Neutrophil (primary cell): ENCODE measurements around the gene HYAL4.

ENCODE experiments used
- H3K27ac ChIP-seq: fragments of 200-600 bp; sonication (generic); 2 replicates; pipeline ENCODE4 v1.5.1; 2016; ENCODE audit warnings: mild to moderate bottlenecking, moderate library complexity
- H3K27me3 ChIP-seq: fragments of 200-600 bp; sonication (generic); 2 replicates; pipeline ENCODE4 v1.6.0; 2016; ENCODE audit warnings: mild to moderate bottlenecking
- H3K36me3 ChIP-seq: fragments of 200-600 bp; sonication (generic); 2 replicates; pipeline ENCODE4 v1.5.1; 2017
- H3K4me1 ChIP-seq, 2 experiments: fragments of 200-600 bp in 1 of 2; sonication (generic) in 1 of 2; 1 replicate in 1 of 2; 2 replicates in 1 of 2; pipeline versions ENCODE4 v1.5.1 to v1.6.1; 2013 to 2016; ENCODE audit warnings: low read depth in 1 of 2, low read length in 1 of 2, mild to moderate bottlenecking in 1 of 2, moderate library complexity in 1 of 2; ENCODE audit not compliant: control insufficient read depth in 1 of 2, insufficient read depth in 1 of 2
- H3K4me3 ChIP-seq, 2 experiments: fragments of 200-600 bp in 1 of 2; sonication (generic) in 1 of 2; 1 replicate in 1 of 2; 2 replicates in 1 of 2; pipeline ENCODE4 v1.5.1; 2013 to 2016; ENCODE audit warnings: low read depth in 1 of 2, low read length in 1 of 2, mild to moderate bottlenecking in 1 of 2, moderate library complexity in 1 of 2
- H3K9me3 ChIP-seq: fragments of 200-600 bp; sonication (generic); 2 replicates; pipeline ENCODE4 v1.5.1; 2016
- CTCF ChIP-seq: fragments of 200-600 bp; sonication (generic); IDR thresholded peaks from 2 replicates; pipeline ENCODE4 v1.5.1; 2016; ENCODE audit warnings: antibody characterized with exemption

Gene HYAL4

GRCh38 chr7:123924941-123925340 is 80.0 kb downstream of the HYAL4 start, which contains the start of gene SPAM1:
Gene SPAM1, plus strand, starts transcription at chr7:123925241. Its CDS starts 28,330 bp downstream, at chr7:123953571.
- H3K4me3 ChIP-seq, result no peak within 1 kb of the TSS
- H3K27me3 ChIP-seq, result no peaks in the 10 kb centered on the region
- no peaks in the 10 kb centered on the region for H3K9me3 ChIP-seq
- H3K27ac ChIP-seq, result no peak within 1 kb of the TSS
- no peaks in the 10 kb centered on the region for H3K36me3 ChIP-seq
- no peak for TF ChIP-seq CTCF
- H3K4me1 ChIP-seq, result no peaks in the 10 kb centered on the region
